Fibroblast of lung (primary cell): ENCODE results near the gene PIK3IP1. TPM values are rescaled to one million over a fixed set of nuclear protein-coding genes. Genes with fewer than 3 reads are reported as not detected.
"Not testable (repeated sequence)": the region's sequence is repeated elsewhere in the genome, so short reads cannot be mapped to it uniquely, and the experiment has no call there.

Experiments used
- DNase-seq, 2 donors: peaks; one replicate each; pipeline versions ENCODE4 v3.0.0 to v3.0.0-alpha.2; 2010; ENCODE audit warnings: low read depth in 2 of 2
- H2AFZ ChIP-seq: 2 replicates; pipeline ENCODE4 v1.5.1; 2012; ENCODE audit warnings: low read length, control low read depth, inconsistent platforms
- H3K27ac ChIP-seq: 2 replicates; pipeline ENCODE4 v1.5.1; 2011; ENCODE audit warnings: low read length, control low read depth; ENCODE audit not compliant: insufficient read depth
- H3K27me3 ChIP-seq: 2 replicates; pipeline ENCODE4 v1.5.1; 2011; ENCODE audit warnings: mild to moderate bottlenecking, low read length; ENCODE audit not compliant: control insufficient read depth, insufficient read depth
- H3K36me3 ChIP-seq: 2 replicates; pipeline ENCODE4 v1.5.1; 2011; ENCODE audit warnings: low read length; ENCODE audit not compliant: control insufficient read depth, insufficient read depth
- H3K4me1 ChIP-seq: 2 replicates; pipeline ENCODE4 v1.5.1; 2011; ENCODE audit warnings: low read length; ENCODE audit not compliant: control insufficient read depth, insufficient read depth; ENCODE audit errors: extremely low read depth
- H3K4me2 ChIP-seq: 2 replicates; pipeline ENCODE4 v1.5.1; 2011; ENCODE audit warnings: low read length, control low read depth; ENCODE audit not compliant: insufficient read depth; ENCODE audit errors: extremely low read depth
- H3K4me3 ChIP-seq, 4 experiments: fragments of 200-600 bp in 1 of 4; sonication (generic) in 1 of 4; replicated peaks in 1 of 4; 2 replicates each; pipeline ENCODE4 v1.5.1; 2011 to 2016; ENCODE audit warnings: low read length in 4 of 4, low read depth in 3 of 4, mild to moderate bottlenecking in 3 of 4, control low read depth in 2 of 4, inconsistent platforms in 1 of 4, mixed read lengths in 1 of 4; ENCODE audit not compliant: insufficient read depth in 1 of 4; ENCODE audit errors: control extremely low read depth in 1 of 4
- H3K79me2 ChIP-seq: 2 replicates; pipeline ENCODE4 v1.5.1; 2012; ENCODE audit warnings: mild to moderate bottlenecking, low read length, inconsistent platforms; ENCODE audit not compliant: control insufficient read depth, insufficient read depth
- H3K9ac ChIP-seq: 2 replicates; pipeline ENCODE4 v1.5.1; 2011; ENCODE audit warnings: mild to moderate bottlenecking, low read length, control low read depth; ENCODE audit not compliant: insufficient read depth
- H3K9me3 ChIP-seq: 2 replicates; pipeline ENCODE4 v1.5.1; 2012; ENCODE audit warnings: low read depth, low read length; ENCODE audit not compliant: control insufficient read depth, insufficient read depth
- H4K20me1 ChIP-seq: 2 replicates; pipeline ENCODE4 v1.5.1; 2011; ENCODE audit warnings: low read length; ENCODE audit not compliant: control insufficient read depth, insufficient read depth; ENCODE audit errors: extremely low read depth
- EZH2 ChIP-seq: IDR thresholded peaks from 2 replicates; pipeline ENCODE4 v1.5.1; 2012; ENCODE audit warnings: low read length, control low read depth, mild to moderate bottlenecking; ENCODE audit errors: missing control alignments
- polyA plus RNA-seq, 2 donors: library from polyadenylated mRNA; depleted of rRNA in 1 of 2; stranded (reverse) in 1 of 2; unstranded in 1 of 2; fragments of >200 nt; gene quantifications; 2 replicates each; pipeline ENCODE4 v1.2.1, GENCODE V29; 2011 to 2012; ENCODE audit warnings: missing spikeins in 1 of 2
- total RNA-seq: library from RNA; depleted of rRNA; stranded (reverse); fragments of >200 nt; gene quantifications from 2 replicates; pipeline ENCODE4 v1.2.1, GENCODE V29; 2014
- TF ChIP-seq, protein P1 (sequence below), 2 donors: IDR thresholded peaks in 1 of 2; conservative IDR thresholded peaks in 1 of 2; 1 replicate in 1 of 2; 2 replicates in 1 of 2; pipeline ENCODE4 v1.5.1; 2011 to 2012; ENCODE audit warnings: low read length in 2 of 2, control low read depth in 1 of 2, inconsistent platforms in 1 of 2, low read depth in 1 of 2, mild to moderate bottlenecking in 1 of 2

The PIK3IP1 gene
- total and polyA plus RNA-seq, 2 donors (not counting 1 experiment from before 2014, with no cell fraction given) = 32.1 to 81.6 TPM

DNA sequence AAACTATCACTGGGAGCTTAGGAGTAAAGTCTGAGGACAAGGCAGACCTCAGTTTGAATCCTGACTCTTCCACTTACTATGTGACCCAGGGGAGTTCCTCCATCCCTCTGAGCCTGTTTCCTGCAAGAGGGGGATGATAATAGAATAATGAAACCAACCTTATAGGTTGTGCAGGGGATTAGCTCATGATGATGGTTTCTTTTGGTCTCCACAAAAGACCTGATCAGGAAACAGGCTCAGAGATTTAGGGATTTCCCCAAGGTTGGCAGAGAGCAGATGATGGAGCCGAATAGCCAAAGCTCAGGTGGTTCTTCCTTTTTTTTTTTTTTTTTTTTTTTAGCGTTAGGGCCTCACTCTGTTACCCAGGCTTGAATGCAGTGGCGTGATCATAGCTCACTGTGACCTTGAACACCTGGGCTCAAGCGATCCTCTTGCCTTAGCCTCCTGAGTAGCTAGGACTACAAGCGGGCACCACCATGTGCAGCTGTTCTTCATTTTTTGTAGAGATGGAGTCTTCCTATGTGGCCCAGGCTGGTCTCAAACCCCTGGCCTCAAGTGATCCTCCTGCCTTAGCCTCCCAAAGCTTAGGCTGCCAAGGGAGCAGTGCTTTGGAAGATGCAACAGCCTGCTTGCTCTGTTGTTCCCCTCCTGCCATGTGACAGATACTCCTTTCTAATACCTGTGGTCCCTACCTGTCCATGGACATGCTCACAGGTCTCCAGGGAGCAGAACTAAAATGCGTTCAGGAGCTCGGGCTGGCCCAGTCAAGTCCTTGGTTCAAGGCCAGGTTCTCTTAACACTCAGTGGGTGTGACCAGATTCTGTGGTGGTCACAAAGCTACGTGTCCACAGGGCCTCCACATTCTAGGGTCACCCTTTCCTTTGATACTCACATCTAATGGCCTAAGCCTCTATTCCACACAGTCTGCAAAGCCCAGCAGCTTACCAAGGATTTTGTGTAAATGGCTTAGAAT, 31.6 kb upstream of the PIK3IP1 start:
- Histone ChIP-seq H4K20me1 (no peaks in the 10 kb centered on the region), H3K4me2 (no peak overlapping the region), H3K36me3 (peaks cover 3% of the 10 kb centered on the region), H3K4me1 (no peaks in the 10 kb centered on the region), H3K27me3 (no peaks in the 10 kb centered on the region), H3K9ac (no peak overlapping the region), H3K4me3 (no peak overlapping the region), H3K9me3 (no peaks in the 10 kb centered on the region), H3K27ac (no peak overlapping the region), H2AFZ (no peak overlapping the region), H3K79me2 (no peaks in the 10 kb centered on the region)
- no peak for DNase-seq
- no peak for TF ChIP-seq EZH2
- TF ChIP-seq, protein P1, sequence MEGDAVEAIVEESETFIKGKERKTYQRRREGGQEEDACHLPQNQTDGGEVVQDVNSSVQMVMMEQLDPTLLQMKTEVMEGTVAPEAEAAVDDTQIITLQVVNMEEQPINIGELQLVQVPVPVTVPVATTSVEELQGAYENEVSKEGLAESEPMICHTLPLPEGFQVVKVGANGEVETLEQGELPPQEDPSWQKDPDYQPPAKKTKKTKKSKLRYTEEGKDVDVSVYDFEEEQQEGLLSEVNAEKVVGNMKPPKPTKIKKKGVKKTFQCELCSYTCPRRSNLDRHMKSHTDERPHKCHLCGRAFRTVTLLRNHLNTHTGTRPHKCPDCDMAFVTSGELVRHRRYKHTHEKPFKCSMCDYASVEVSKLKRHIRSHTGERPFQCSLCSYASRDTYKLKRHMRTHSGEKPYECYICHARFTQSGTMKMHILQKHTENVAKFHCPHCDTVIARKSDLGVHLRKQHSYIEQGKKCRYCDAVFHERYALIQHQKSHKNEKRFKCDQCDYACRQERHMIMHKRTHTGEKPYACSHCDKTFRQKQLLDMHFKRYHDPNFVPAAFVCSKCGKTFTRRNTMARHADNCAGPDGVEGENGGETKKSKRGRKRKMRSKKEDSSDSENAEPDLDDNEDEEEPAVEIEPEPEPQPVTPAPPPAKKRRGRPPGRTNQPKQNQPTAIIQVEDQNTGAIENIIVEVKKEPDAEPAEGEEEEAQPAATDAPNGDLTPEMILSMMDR (conservative IDR thresholded peaks at IDR 0.05 in 1 of 2, IDR thresholded peaks at IDR 0.05 in 1 of 2; ENCODE audit: low read depth in 1 of 2, low read length in 2 of 2) = no peak

DNA sequence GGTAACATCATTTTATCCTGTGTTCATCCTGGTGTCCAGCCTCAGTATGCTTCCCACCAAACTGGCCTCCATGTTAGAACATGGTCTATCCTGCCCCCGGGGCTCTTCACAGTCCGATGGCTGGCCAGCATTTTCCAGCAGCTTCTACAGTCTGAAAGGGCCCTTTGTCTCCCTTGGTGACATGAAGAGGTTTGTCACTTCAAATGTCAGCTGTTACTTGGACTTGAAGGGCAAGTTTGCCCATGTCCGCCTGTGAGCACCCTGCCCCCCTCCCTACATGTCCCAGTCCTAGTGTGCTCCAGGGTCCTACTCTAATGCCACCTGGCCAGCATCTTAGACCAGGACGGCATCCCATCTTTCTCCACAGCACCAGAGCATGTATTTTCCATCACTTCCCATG, 29.1 kb upstream of the PIK3IP1 start:
- H3K27me3 ChIP-seq = no peaks in the 10 kb centered on the region
- H3K36me3 ChIP-seq = peaks cover 2% of the 10 kb centered on the region
- H2AFZ ChIP-seq = no peak overlapping the region
- H3K27ac ChIP-seq = no peak overlapping the region
- no peaks in the 10 kb centered on the region for H3K79me2 ChIP-seq
- H3K9ac ChIP-seq = no peak overlapping the region
- H3K9me3 ChIP-seq = no peaks in the 10 kb centered on the region
- H3K4me1 ChIP-seq = no peaks in the 10 kb centered on the region
- no peak for TF ChIP-seq EZH2
- TF ChIP-seq, protein P1 (conservative IDR thresholded peaks at IDR 0.05 in 1 of 2, IDR thresholded peaks at IDR 0.05 in 1 of 2; ENCODE audit: low read depth in 1 of 2, low read length in 2 of 2) = no peak
- no peak for DNase-seq
- H3K4me3 ChIP-seq = no peak overlapping the region
- H4K20me1 ChIP-seq = no peaks in the 10 kb centered on the region
- H3K4me2 ChIP-seq = no peak overlapping the region

DNA sequence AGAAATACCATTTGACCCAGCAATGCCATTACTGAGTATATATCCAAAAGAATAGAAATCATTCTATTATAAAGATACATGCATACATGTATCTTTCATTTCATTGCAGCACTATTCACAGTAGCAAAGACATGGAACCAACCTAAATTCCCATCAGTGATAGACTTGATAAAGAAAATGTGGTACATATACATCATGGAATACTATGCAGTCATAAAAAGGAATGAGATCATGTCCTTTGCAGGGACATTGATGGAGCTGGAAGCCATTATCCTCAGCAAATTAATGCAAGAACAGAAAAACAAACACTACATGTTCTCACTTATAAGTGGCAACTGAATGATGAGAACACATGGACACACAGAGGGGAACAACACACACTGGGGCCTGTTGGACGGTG, 21.9 kb upstream of the PIK3IP1 start:
- not testable (repeated sequence) for H3K27ac ChIP-seq, H3K4me1 ChIP-seq, H3K79me2 ChIP-seq, H3K9ac ChIP-seq, H3K36me3 ChIP-seq, H3K27me3 ChIP-seq, H2AFZ ChIP-seq, H4K20me1 ChIP-seq, H3K4me3 ChIP-seq, H3K4me2 ChIP-seq, DNase-seq, H3K9me3 ChIP-seq
